Measurements from ENCODE around the gene ATF3.

- TF ChIP-seq KLF9 (tag by site-specific recombination; IDR thresholded peaks at IDR 0.05; ENCODE audit: low read depth): no peak
- TF ChIP-seq ZNF23 (tag by site-specific recombination; IDR thresholded peaks at IDR 0.05; ENCODE audit: borderline replicate concordance): no peak
- no peak for TF ChIP-seq CTCF (tag by site-specific recombination; IDR thresholded peaks at IDR 0.05)
- TF ChIP-seq REST (tag by site-specific recombination; IDR thresholded peaks at IDR 0.05): no peak
- no peak for TF ChIP-seq ZBTB10 (tag by site-specific recombination; IDR thresholded peaks at IDR 0.05)
- no peak for TF ChIP-seq ZNF157 (tag by site-specific recombination; IDR thresholded peaks at IDR 0.05)
- no peak for TF ChIP-seq BCL11B (tag by site-specific recombination; IDR thresholded peaks at IDR 0.05; ENCODE audit: low read depth)
- no peak for TF ChIP-seq ZNF596 (tag by site-specific recombination; IDR thresholded peaks at IDR 0.05)
- no peak for TF ChIP-seq MZF1 (tag by site-specific recombination; IDR thresholded peaks at IDR 0.05; ENCODE audit: borderline replicate concordance)
- TF ChIP-seq ZBTB11 (tag by site-specific recombination; conservative IDR thresholded peaks at IDR 0.05; ENCODE audit: low read depth): no peak
- no peak for TF ChIP-seq ZNF707 (tag by site-specific recombination; IDR thresholded peaks at IDR 0.05)
- TF ChIP-seq ZNF558 (tag by site-specific recombination; IDR thresholded peaks at IDR 0.05): no peak
- no peak for TF ChIP-seq ZFHX2 (tag by site-specific recombination; conservative IDR thresholded peaks at IDR 0.05)
- TF ChIP-seq ZNF416 (tag by site-specific recombination; IDR thresholded peaks at IDR 0.05): no peak
Observed at GRCh38 chr1:212629450-212630157, 21.0 kb downstream of the ATF3 start.

Data from HEK293 (cell line).